Activated T-cell treated with anti-CD3 and anti-CD28 coated beads for 4 hours (primary cell): ENCODE results near the gene CSNK2A1.

ENCODE experiments used
- DNase-seq: peaks from one replicate; pipeline ENCODE4 v3.0.0-alpha.2; 2020

CSNK2A1 gene

GRCh38 chr20:445514-446336 lies 97.9 kb downstream of the CSNK2A1 start:
- DNase-seq, result no peak

GRCh38 chr20:444862-445426 lies 98.6 kb downstream of the CSNK2A1 start:
- DNase-seq, result no peak

DNA sequence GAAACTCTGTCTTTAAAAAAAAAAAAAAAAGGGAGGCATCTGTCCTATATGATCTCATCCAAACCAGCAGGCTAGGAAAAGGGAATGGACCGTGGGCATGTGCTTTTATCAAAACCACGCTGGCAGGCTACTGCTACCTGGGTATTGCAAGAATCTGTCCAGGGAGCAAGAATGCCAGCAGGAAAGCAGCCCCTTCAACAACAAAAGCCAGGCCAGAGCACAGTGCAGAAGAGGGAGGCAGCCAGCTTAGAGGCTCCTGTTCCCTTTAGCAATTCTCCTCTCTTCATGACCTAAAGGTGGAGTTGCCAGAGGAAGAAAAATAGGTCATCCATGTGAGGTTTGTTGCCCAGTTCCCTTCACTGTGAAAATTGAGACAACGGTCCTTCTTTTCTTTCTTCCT lies 99.5 kb downstream of the CSNK2A1 start:
- no peak for DNase-seq

DNA sequence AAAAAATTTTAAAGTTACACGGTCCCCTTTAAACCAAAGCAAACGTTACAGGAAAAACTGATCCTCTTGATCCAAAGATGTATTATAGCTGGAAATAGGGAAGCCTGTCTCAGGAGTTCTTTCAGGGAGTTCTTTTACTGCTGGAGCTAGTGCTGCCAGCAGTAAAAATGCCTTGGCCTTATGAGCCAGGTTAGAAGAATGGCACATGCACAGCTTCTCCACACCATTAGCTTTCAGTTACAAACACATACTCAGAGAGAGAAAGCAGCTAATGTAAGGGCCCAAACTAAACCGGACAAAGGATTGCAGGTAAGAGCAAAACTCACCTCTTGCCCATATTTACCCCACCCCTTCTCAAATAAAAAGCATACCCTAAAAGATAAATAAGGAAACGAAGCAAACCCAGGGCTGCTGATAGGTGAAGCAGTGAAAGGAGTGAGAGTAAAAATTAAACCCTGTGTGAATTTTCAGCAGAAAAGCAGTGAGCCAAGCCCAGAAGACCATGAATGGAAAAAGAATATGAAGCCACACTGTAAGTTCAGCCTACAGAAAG lies 100.3 kb downstream of the CSNK2A1 start:
- DNase-seq, result no peak

DNA sequence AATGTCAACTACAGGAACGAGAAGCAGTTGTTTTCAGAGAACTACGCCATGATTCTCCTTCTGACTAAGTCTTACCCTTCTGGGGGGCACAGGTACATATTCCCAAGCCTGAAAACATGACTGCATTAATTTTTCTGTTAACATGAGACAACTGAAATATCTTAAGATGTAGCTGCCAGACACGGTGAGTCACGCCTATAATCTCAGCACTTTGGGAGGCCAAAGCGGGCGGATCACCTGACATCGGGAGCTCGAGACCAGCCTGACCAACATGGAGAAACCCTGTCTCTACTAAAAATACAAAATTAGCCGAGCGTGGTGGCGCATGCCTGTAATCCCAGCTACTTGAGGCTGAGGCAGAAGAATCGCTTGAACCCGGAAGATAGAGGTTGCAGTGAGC lies 103.0 kb downstream of the CSNK2A1 start:
- DNase-seq, result no peak

GRCh38 chr20:440148-440547 lies 103.4 kb downstream of the CSNK2A1 start:
- no peak for DNase-seq

DNA sequence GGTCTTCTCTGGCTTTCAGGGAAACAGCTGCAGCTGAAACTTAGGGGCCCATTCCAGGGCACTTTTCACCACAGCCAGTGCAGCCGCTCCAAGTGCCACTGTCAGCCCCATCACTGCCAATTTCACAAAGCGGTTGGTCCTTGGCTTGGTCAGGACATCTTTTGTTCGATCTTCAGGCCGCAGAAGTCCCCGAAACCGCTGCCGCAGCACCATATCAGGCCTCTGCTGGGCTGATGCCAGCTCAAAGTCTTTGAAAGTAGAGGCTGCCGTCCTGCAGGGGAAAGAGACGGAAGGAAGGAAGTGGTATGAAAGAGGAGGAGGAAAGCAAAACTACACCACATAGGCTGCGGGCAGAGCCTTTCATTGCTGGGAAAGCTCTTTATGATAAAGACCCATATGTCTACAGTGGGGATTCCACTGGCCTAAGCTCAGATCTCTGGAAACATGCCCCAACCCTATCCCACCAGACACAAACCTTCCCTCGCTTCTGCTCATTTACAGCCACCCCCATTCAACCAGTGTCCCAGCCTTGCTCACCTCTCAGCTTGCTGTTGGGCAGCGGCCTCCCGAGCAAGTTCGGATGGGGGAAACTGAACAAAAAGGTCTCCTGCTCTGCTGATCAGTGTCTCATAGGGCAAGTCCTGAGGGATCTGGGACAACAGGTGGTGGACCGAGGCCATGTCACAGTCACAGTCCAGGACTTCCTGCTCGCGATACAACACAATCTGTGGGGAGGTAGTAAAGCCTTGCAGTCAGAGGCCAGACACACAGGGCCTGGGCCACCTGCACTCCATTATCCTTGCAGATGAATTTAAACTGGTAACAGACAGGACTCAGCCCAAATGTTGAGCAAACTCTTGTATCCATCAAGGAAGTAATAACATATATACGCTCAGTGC lies 104.8 kb downstream of the CSNK2A1 start:
- peak; percentile 41 for DNase-seq

- DNase-seq, result no peak
These were observed 105.7 kb downstream of the CSNK2A1 start for GRCh38 chr20:437787-438486.

GRCh38 chr20:436476-436875 lies 107.1 kb downstream of the CSNK2A1 start:
- no peak for DNase-seq

- no peak for DNase-seq
These were observed 108.0 kb downstream of the CSNK2A1 start for GRCh38 chr20:435558-435957.

- DNase-seq, result no peak
These were observed 108.8 kb downstream of the CSNK2A1 start for GRCh38 chr20:434661-435419.

GRCh38 chr20:434221-434620 lies 109.4 kb downstream of the CSNK2A1 start:
- no peak for DNase-seq

- peak; percentile 65 for DNase-seq
These were observed 110.2 kb downstream of the CSNK2A1 start for GRCh38 chr20:433300-433975.

DNA sequence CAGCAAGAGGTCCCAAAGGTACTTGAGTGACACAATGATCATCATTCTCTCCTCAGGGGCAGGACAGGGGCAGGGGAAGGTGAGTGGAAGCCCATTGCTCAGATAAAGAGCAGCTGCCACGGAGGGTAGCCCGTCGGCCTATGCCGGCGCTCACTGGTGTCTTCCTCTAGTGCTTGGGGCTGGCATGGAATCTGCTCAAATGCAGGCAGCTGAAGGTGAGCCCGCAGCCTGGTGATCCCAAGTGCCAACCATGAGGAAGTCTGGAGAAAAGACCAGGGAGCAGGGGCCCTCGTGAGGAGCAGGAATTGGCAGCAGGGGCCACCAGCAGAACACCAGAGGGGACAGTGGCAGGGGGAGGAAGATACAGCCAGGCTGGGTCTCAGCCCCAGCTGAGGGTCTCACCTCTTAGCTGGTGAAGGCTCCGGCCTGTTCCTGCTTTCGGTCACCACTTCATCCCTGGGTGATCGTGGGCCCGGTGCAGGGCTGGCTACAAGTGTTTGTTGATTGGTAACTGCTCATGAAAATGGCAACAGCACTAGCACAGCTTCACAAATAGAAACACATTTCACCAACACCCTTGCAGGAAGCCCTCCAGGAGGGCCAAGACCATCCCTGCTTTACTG lies 110.8 kb downstream of the CSNK2A1 start:
- no peak for DNase-seq

DNA sequence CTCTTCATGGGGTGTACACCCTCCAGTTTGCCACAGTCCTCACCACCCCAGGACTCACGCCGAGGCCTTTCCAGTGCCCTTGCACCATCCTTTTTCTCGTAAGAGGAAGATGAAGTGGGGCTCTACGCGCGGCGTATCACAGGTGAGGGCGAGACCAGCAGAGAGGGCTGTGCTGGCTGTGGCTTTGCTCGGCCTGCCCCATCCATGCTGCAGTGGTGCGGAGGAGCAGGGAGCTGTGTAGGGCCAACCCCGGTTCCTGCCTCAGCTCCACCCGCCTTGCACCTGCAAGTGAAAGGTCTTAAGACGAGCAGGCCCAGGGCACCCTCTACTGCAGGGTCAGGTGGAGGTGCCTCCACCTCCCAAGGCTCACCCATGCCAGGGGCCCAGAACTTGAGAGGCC lies 111.4 kb downstream of the CSNK2A1 start:
- no peak for DNase-seq

GRCh38 chr20:431012-431904 lies 112.3 kb downstream of the CSNK2A1 start:
- DNase-seq, result no peak

DNA sequence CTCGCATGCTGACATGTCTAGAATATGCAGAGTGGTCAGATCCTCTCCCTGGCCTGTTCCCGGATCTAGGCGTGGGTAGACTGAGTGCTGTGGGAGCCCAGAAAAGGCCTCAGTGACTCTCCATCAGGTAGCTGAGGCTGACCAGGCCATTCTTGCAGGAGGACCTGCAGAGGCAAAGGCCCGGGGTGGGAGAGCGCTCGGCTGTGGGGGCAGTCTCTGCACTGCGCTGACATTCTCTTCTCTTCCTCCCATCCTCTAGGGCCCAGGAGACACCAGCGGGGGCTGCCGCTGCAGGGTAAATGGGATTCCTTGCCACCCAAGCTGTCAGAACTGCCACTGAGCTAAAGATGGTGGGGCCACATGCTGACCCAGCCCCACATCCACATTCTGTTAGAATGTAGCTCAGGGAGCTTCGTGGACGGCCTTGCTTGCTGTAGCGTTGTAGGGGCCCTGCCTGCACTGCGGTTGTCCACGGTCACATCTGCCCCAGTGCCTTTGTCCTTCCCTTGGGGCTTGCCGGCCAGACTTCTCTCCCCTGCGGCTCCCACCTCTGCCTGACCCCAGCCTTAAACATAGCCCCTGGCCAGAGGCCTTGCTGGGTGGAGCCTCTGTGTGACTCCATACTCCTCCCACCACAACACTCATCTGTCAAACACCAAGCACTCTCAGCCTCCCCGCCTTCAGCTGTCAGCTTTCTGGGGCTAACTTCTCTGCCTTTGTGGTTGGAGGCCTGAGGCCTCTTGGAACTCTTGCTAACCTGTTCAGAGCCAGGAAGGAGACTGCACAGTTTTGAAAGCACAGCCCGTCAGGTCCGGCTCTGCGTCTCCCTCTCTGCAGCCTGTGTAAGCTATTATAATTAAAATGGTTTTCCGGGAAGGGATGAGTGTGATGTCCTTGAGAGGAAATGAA lies 113.2 kb downstream of the CSNK2A1 start:
- DNase-seq, result no peak

DNA sequence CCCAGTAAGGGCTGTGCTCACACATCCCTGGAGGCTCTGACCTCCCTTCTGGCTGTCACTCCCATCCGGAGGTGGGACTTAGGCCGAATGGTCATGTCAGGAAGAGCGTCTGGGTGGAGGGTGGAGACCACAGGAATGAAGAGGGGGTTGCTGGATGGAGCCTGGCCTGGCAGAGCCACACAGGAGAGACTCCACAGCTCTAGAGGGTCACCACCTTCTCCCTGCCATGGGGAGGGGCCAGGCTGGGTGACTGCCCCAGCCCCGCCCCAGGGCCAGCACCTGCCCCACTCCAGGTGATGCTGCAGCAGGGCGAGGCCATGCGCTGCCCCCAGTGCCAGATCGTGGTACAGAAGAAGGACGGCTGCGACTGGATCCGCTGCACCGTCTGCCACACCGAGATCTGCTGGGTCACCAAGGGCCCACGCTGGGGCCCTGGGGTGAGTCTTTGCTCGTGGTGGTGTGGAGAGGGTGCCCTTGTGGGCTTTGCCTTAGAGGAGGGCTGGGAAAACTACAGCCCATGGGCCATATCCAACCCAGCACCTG lies 114.9 kb downstream of the CSNK2A1 start:
- DNase-seq, result no peak
